Endothelial cell of umbilical vein (primary cell): Measurements from ENCODE around the gene DUSP3. TPM values are rescaled to one million over a fixed set of nuclear protein-coding genes. Genes with fewer than 3 reads are reported as not detected.

Experiments
- BruUV-seq: library from RNA; stranded (reverse); fragments of 400-500 nt; replicated peaks from 2 replicates; lab custom pipeline; 2021; lab: Mats Ljungman, UMichigan
- CTCF ChIA-PET: fragments of 300-600, 350-600 bp; sonication (Branson Sonifier 250); formaldehyde crosslinking; loops from one replicate; lab custom pipeline; 2021; ENCODE audit warnings: antibody characterized with exemption, inconsistent platforms; lab: Charles Lee
- POLR2A ChIA-PET: fragments of 300-600, 350-600 bp; sonication (Branson Sonifier 250); formaldehyde crosslinking; loops from one replicate; lab custom pipeline; 2021; ENCODE audit warnings: antibody characterized with exemption, inconsistent platforms; lab: Charles Lee
- DNase-seq: peaks from one replicate; pipeline ENCODE4 v3.0.0-alpha.2; 2011; ENCODE audit warnings: low read depth, low spot score
- FAIRE-seq: peaks from 2 replicates; lab custom pipeline; 2011; peaks lifted over from hg19 to GRCh38; lab: Jason Lieb, UNC
- H2AFZ ChIP-seq: 2 replicates; pipeline ENCODE4 v1.6.0; 2012; ENCODE audit warnings: low read depth, low read length, control low read depth, inconsistent platforms
- H3K27ac ChIP-seq: 2 replicates; pipeline ENCODE4 v1.5.1; 2011; ENCODE audit warnings: low read depth, mild to moderate bottlenecking, control low read depth, low read length, moderate library complexity; ENCODE audit not compliant: insufficient read depth
- H3K27me3 ChIP-seq, 2 experiments: 2 replicates each; pipeline versions ENCODE4 v1.6.0 to v1.6.1; 2011; ENCODE audit warnings: low read length in 2 of 2, mixed read lengths in 1 of 2; ENCODE audit not compliant: control insufficient read depth in 2 of 2, insufficient read depth in 2 of 2
- H3K36me3 ChIP-seq, 2 experiments: 2 replicates in 1 of 2; 3 replicates in 1 of 2; pipeline ENCODE4 v1.5.1; 2011; ENCODE audit warnings: low read length in 2 of 2, mild to moderate bottlenecking in 1 of 2, moderate library complexity in 1 of 2; ENCODE audit not compliant: control insufficient read depth in 2 of 2, insufficient read depth in 2 of 2; ENCODE audit errors: extremely low read depth in 1 of 2
- H3K4me1 ChIP-seq: 3 replicates; pipeline ENCODE4 v1.5.1; 2011; ENCODE audit warnings: mild to moderate bottlenecking, low read length; ENCODE audit not compliant: control insufficient read depth, insufficient read depth; ENCODE audit errors: extremely low read depth
- H3K4me2 ChIP-seq: 2 replicates; pipeline ENCODE4 v1.6.1; 2011; ENCODE audit warnings: low read length, control low read depth, mixed read lengths; ENCODE audit not compliant: insufficient read depth
- H3K4me3 ChIP-seq, 3 experiments: fragments of 200-600 bp in 1 of 3; sonication (generic), shearing (Covaris generic) in 1 of 3; replicated peaks in 1 of 3; 2 replicates each; pipeline ENCODE4 v1.5.1; 2011 to 2016; ENCODE audit warnings: control low read depth in 3 of 3, low read length in 3 of 3, mild to moderate bottlenecking in 2 of 3, inconsistent platforms in 1 of 3, low read depth in 1 of 3, moderate library complexity in 1 of 3; ENCODE audit not compliant: insufficient read depth in 1 of 3
- H3K79me2 ChIP-seq: 2 replicates; pipeline ENCODE4 v1.6.0; 2012; ENCODE audit warnings: low read length, inconsistent platforms; ENCODE audit not compliant: control insufficient read depth, insufficient read depth
- H3K9ac ChIP-seq: replicated peaks from 2 replicates; pipeline ENCODE3; 2011; ENCODE audit warnings: low read length, control low read depth; ENCODE audit not compliant: insufficient read depth; ENCODE audit errors: extremely low read depth
- H3K9me1 ChIP-seq: replicated peaks from 3 replicates; pipeline ENCODE4 v1.6.0; 2011; ENCODE audit warnings: mild to moderate bottlenecking, low read length; ENCODE audit not compliant: control insufficient read depth, insufficient read depth; ENCODE audit errors: extremely low read depth
- H3K9me3 ChIP-seq: replicated peaks from 2 replicates; pipeline ENCODE4 v1.5.1; 2012; ENCODE audit warnings: low read length, inconsistent platforms; ENCODE audit not compliant: control insufficient read depth, insufficient read depth
- H4K20me1 ChIP-seq: replicated peaks from 2 replicates; pipeline ENCODE3; 2011; ENCODE audit warnings: mild to moderate bottlenecking, low read length; ENCODE audit not compliant: control insufficient read depth, insufficient read depth; ENCODE audit errors: extremely low read depth
- EZH2 ChIP-seq: IDR thresholded peaks from 2 replicates; pipeline ENCODE4 v1.6.1; 2012; ENCODE audit warnings: borderline replicate concordance, low read depth, mild to moderate bottlenecking, moderate library complexity, low read length, inconsistent platforms; ENCODE audit not compliant: severe bottlenecking
- FOS ChIP-seq: IDR thresholded peaks from 2 replicates; pipeline ENCODE4 v1.6.1; 2011; ENCODE audit warnings: mild to moderate bottlenecking, low read length, moderate library complexity, borderline replicate concordance; ENCODE audit not compliant: insufficient read depth
- GATA2 ChIP-seq: IDR thresholded peaks from 2 replicates; pipeline ENCODE4 v1.7.0; 2011; ENCODE audit warnings: low read depth, mild to moderate bottlenecking, moderate library complexity, mixed read lengths, low read length; ENCODE audit not compliant: insufficient read length, insufficient read depth
- JUN ChIP-seq: IDR thresholded peaks from 2 replicates; pipeline ENCODE4 v1.6.1; 2011; ENCODE audit warnings: borderline replicate concordance, low read depth; ENCODE audit not compliant: insufficient read length, insufficient read depth
- MYC ChIP-seq: IDR thresholded peaks from one replicate; pipeline ENCODE4 v1.6.1; 2011; ENCODE audit warnings: mild to moderate bottlenecking, low read depth, low read length
- POLR2A ChIP-seq: IDR thresholded peaks from 2 replicates; pipeline ENCODE4 v1.6.1; 2012; ENCODE audit warnings: low read depth, mild to moderate bottlenecking, control low read depth, low read length
- POLR2AphosphoS5 ChIP-seq: IDR thresholded peaks from 2 replicates; pipeline ENCODE4 v1.6.1; 2012; ENCODE audit warnings: low read depth, mild to moderate bottlenecking, control low read depth, low read length, moderate library complexity; ENCODE audit not compliant: insufficient read depth
- dilution Hi-C: fragments of 300-500 bp; cut with MboI; formaldehyde crosslinking; loops from one replicate; pipeline ENCODE4 v1.15.0; 2019; ENCODE audit warnings: low sequenced_read_pairs; ENCODE audit not compliant: extremely low pct_ligation_motif_present
- intact Hi-C: fragments of 100-400 bp; cut with micrococcal nuclease; formaldehyde crosslinking; loops from one replicate; pipeline ENCODE4 v1.10.0; 2022
- polyA plus RNA-seq, 4 experiments: library from polyadenylated mRNA; depleted of rRNA in 3 of 4; stranded (reverse) in 3 of 4; unstranded in 1 of 4; fragments of >200 nt; gene quantifications; 2 replicates each; pipeline versions ENCODE4 v1.2.1 to v1.2.3, GENCODE V29; 2011 to 2012; ENCODE audit warnings: missing spikeins in 1 of 4
- total RNA-seq: library from RNA; stranded (reverse); gene quantifications from 2 replicates; pipeline ENCODE4 v1.2.3, GENCODE V29; 2021
- TF ChIP-seq, protein P1 (sequence below), 2 donors: IDR thresholded peaks; 1 replicate in 1 of 2; 2 replicates in 1 of 2; pipeline ENCODE4 v1.5.1; 2011; ENCODE audit warnings: low read length in 2 of 2, mild to moderate bottlenecking in 2 of 2, moderate library complexity in 2 of 2, control low read depth in 1 of 2, inconsistent platforms in 1 of 2, low read depth in 1 of 2; ENCODE audit not compliant: insufficient read depth in 1 of 2; ENCODE audit errors: extremely low read depth in 1 of 2
- TF ChIP-seq, protein P2 (sequence below): IDR thresholded peaks from 2 replicates; pipeline ENCODE4 v1.6.1; 2011; ENCODE audit not compliant: insufficient read depth, insufficient read length

DUSP3 gene
- total and polyA plus RNA-seq, 2 donors (not counting 3 experiments of a cell fraction or from before 2014, with no cell fraction given): 46.8 to 57.7 TPM

DNA sequence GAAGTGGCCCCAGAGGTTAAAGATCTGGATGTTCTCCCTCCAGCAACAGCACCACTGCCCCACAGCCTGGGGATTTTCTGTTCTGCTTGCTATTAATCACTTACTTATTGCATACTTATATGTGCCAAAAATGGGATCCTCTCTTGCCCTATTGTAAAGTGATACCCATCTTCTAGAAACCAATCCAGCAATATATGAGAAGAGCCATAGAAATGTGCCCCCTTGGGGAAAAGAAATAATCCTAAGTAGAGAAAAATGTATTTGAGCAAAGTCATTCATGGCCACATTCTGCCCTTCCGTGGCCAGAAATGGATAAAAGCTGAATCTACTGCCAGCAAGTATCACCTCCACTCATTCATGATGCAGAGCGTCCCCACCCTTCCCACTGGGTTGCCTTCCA is 41.1 kb downstream of the DUSP3 start:
- no peak overlapping the region for H3K9ac ChIP-seq
- no peaks in the 10 kb centered on the region for H3K9me3 ChIP-seq
- no peak for DNase-seq
- H3K4me3 ChIP-seq: no peak overlapping the region
- H2AFZ ChIP-seq: no peak overlapping the region
- CTCF ChIA-PET: interaction anchor here (1.6 kb wide), 1 partner anchor 28 kb away, joined by 4 read pairs; no protein-coding TSS in a partner anchor
- H3K27ac ChIP-seq: no peak overlapping the region
- no peaks in the 10 kb centered on the region for H3K9me1 ChIP-seq
- no TSS peak for BruUV-seq
- POLR2A ChIA-PET: no interaction called here
- dilution Hi-C loops: no loop called here
- TF ChIP-seq POLR2A (no peak), JUN (no peak), GATA2 (no peak), MYC (no peak), EZH2 (no peak), FOS (no peak), POLR2AphosphoS5 (no peak)
- TF ChIP-seq, protein P1, sequence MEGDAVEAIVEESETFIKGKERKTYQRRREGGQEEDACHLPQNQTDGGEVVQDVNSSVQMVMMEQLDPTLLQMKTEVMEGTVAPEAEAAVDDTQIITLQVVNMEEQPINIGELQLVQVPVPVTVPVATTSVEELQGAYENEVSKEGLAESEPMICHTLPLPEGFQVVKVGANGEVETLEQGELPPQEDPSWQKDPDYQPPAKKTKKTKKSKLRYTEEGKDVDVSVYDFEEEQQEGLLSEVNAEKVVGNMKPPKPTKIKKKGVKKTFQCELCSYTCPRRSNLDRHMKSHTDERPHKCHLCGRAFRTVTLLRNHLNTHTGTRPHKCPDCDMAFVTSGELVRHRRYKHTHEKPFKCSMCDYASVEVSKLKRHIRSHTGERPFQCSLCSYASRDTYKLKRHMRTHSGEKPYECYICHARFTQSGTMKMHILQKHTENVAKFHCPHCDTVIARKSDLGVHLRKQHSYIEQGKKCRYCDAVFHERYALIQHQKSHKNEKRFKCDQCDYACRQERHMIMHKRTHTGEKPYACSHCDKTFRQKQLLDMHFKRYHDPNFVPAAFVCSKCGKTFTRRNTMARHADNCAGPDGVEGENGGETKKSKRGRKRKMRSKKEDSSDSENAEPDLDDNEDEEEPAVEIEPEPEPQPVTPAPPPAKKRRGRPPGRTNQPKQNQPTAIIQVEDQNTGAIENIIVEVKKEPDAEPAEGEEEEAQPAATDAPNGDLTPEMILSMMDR (IDR thresholded peaks at IDR 0.05; ENCODE audit: extremely low read depth in 1 of 2, insufficient read depth in 1 of 2, low read depth in 1 of 2, low read length in 2 of 2): no peak
- TF ChIP-seq, protein P2, sequence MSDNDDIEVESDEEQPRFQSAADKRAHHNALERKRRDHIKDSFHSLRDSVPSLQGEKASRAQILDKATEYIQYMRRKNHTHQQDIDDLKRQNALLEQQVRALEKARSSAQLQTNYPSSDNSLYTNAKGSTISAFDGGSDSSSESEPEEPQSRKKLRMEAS: no peak
- intact Hi-C loops: no loop called here
- no peaks in the 10 kb centered on the region for H3K36me3 ChIP-seq
- FAIRE-seq: no peak
- H3K79me2 ChIP-seq: no peaks in the 10 kb centered on the region
- peaks cover 2 to 3% of the 10 kb centered on the region in 2 experiments for H3K27me3 ChIP-seq
- no peak overlapping the region for H3K4me2 ChIP-seq
- H4K20me1 ChIP-seq: no peaks in the 10 kb centered on the region
- H3K4me1 ChIP-seq: no peaks in the 10 kb centered on the region
